GM23338 (cell line): ENCODE data around the gene AK2. TPM values are rescaled to one million over a fixed set of nuclear protein-coding genes. Genes with fewer than 3 reads are reported as not detected.

Experiments
- ATAC-seq: fragments of 200-7000 bp; cut with Tn5 transposase; 3 replicates; pipeline ENCODE4 v1.9.1; 2020
- DNase-seq: peaks from one replicate; pipeline ENCODE4 v3.0.0-alpha.2; 2015; ENCODE audit warnings: low spot score
- H2AFZ ChIP-seq: fragments of 200-600 bp; sonication (generic); 2 replicates; pipeline ENCODE4 v1.8.0; 2016; ENCODE audit warnings: antibody characterized with exemption, mild to moderate bottlenecking, moderate library complexity
- H3F3A ChIP-seq: fragments of 200-600 bp; sonication (generic); replicated peaks from 2 replicates; pipeline ENCODE4 v1.8.0; 2017; ENCODE audit warnings: antibody characterized with exemption, mixed run types, low read depth
- H3K27ac ChIP-seq: fragments of 200-600 bp; sonication (generic); 2 replicates; pipeline ENCODE4 v1.6.1; 2016; ENCODE audit warnings: low read depth
- H3K27me3 ChIP-seq: fragments of 200-600 bp; sonication (generic); 2 replicates; pipeline ENCODE4 v1.8.0; 2016; ENCODE audit warnings: mild to moderate bottlenecking, mixed run types, moderate library complexity; ENCODE audit not compliant: insufficient read depth
- H3K36me3 ChIP-seq: fragments of 200-600 bp; sonication (generic); 2 replicates; pipeline ENCODE4 v1.8.0; 2016; ENCODE audit warnings: mild to moderate bottlenecking; ENCODE audit not compliant: insufficient read depth
- H3K4me1 ChIP-seq: fragments of 200-600 bp; sonication (generic); 2 replicates; pipeline ENCODE4 v1.8.0; 2016; ENCODE audit warnings: mild to moderate bottlenecking, moderate library complexity; ENCODE audit not compliant: insufficient read depth
- H3K4me2 ChIP-seq: fragments of 200-600 bp; sonication (generic); 2 replicates; pipeline ENCODE4 v1.7.1; 2017; ENCODE audit warnings: mixed run types
- H3K4me3 ChIP-seq: fragments of 200-600 bp; sonication (generic); 2 replicates; pipeline ENCODE4 v1.6.1; 2016; ENCODE audit warnings: mixed run types
- H3K79me2 ChIP-seq: fragments of 200-600 bp; sonication (generic); replicated peaks from 2 replicates; pipeline ENCODE4 v1.8.0; 2017; ENCODE audit warnings: mild to moderate bottlenecking; ENCODE audit not compliant: insufficient read depth
- H3K9me2 ChIP-seq: fragments of 200-600 bp; sonication (generic); 2 replicates; pipeline ENCODE4 v1.8.0; 2017; ENCODE audit not compliant: insufficient read depth
- H4K20me1 ChIP-seq: fragments of 200-600 bp; sonication (generic); replicated peaks from 2 replicates; pipeline ENCODE4 v1.8.0; 2017; ENCODE audit warnings: mild to moderate bottlenecking; ENCODE audit not compliant: insufficient read depth
- H3K27ac Mint-ChIP-seq: 2 replicates; pipeline ENCODE4 v1.8.0; 2020; ENCODE audit warnings: inconsistent platforms, mild to moderate bottlenecking, moderate library complexity, mixed read lengths
- H3K27me3 Mint-ChIP-seq: 3 replicates; pipeline ENCODE4 v1.8.0; 2022; ENCODE audit warnings: low read depth, mild to moderate bottlenecking, moderate library complexity, mixed read lengths, inconsistent platforms; ENCODE audit not compliant: insufficient read depth, poor library complexity
- H3K36me3 Mint-ChIP-seq: 3 replicates; pipeline ENCODE4 v1.8.0; 2021; ENCODE audit warnings: low read depth, mild to moderate bottlenecking, inconsistent platforms, moderate library complexity, mixed read lengths
- H3K4me1 Mint-ChIP-seq: 3 replicates; pipeline ENCODE4 v1.8.0; 2020; ENCODE audit warnings: mild to moderate bottlenecking, inconsistent platforms, mixed read lengths
- H3K4me3 Mint-ChIP-seq: 3 replicates; pipeline ENCODE4 v1.8.0; 2021; ENCODE audit warnings: moderate library complexity, mild to moderate bottlenecking, inconsistent platforms, mixed read lengths
- H3K9me3 Mint-ChIP-seq: 3 replicates; pipeline ENCODE4 v1.8.0; 2020; ENCODE audit warnings: moderate library complexity, mild to moderate bottlenecking, inconsistent platforms, mixed read lengths
- CREB1 ChIP-seq: fragments of 250-450 bp; sonication (Bioruptor Pico); IDR thresholded peaks from 2 replicates; pipeline ENCODE4 v1.5.0; 2020; ENCODE audit warnings: low read depth, mild to moderate bottlenecking, moderate library complexity
- EZH2 ChIP-seq: fragments of 200-600 bp; sonication (generic); IDR thresholded peaks from one replicate; pipeline ENCODE4 v1.8.0; 2017; ENCODE audit warnings: antibody characterized with exemption, mild to moderate bottlenecking, low read depth; ENCODE audit not compliant: unreplicated experiment
- EZH2phosphoT487 ChIP-seq: fragments of 200-600 bp; sonication (generic); IDR thresholded peaks from one replicate; pipeline ENCODE4 v1.8.1; 2018; ENCODE audit warnings: antibody characterized with exemption; ENCODE audit not compliant: unreplicated experiment
- NANOG ChIP-seq: IDR thresholded peaks from 2 replicates; pipeline ENCODE4 v1.6.1; 2016; ENCODE audit warnings: antibody characterized with exemption, borderline replicate concordance
- POLR2AphosphoS5 ChIP-seq: IDR thresholded peaks from 2 replicates; pipeline ENCODE4 v1.6.1; 2016; ENCODE audit warnings: antibody characterized with exemption, low read depth
- STAT1 ChIP-seq: IDR thresholded peaks from one replicate; pipeline ENCODE4 v1.6.1; 2016; ENCODE audit warnings: antibody characterized with exemption; ENCODE audit not compliant: unreplicated experiment
- ZNF331 ChIP-seq: fragments of 250-450 bp; sonication (Bioruptor Pico); IDR thresholded peaks from 2 replicates; pipeline ENCODE4 v1.5.0; 2020; ENCODE audit warnings: low read depth, mild to moderate bottlenecking, moderate library complexity
- polyA plus RNA-seq: library from polyadenylated mRNA; unstranded; fragments of >200 nt; fragmentation: Nextera tagmentation; extraction: Ambion mirVana; gene quantifications from 2 replicates; pipeline ENCODE4 v1.2.1, GENCODE V29; 2016
- total RNA-seq: library from RNA; depleted of rRNA; stranded (reverse); fragments of >200 nt; shearing (Covaris generic); gene quantifications from 2 replicates; pipeline ENCODE4 v1.2.3, GENCODE V29; 2014
- TF ChIP-seq, protein P1 (sequence below): IDR thresholded peaks from one replicate; pipeline ENCODE4 v1.6.1; 2018; ENCODE audit warnings: antibody characterized with exemption; ENCODE audit not compliant: unreplicated experiment
- TF ChIP-seq, protein P2 (sequence below): IDR thresholded peaks from 2 replicates; pipeline ENCODE4 v1.6.1; 2016; ENCODE audit warnings: antibody characterized with exemption
- TF ChIP-seq, protein P3 (sequence below): fragments of 250-450 bp; sonication (Bioruptor Pico); IDR thresholded peaks from 2 replicates; pipeline ENCODE4 v1.5.0; 2020; ENCODE audit warnings: mild to moderate bottlenecking, moderate library complexity

Gene AK2
- total and polyA plus RNA-seq, 2 experiments from 2014 or later, result 125 to 142 TPM

DNA sequence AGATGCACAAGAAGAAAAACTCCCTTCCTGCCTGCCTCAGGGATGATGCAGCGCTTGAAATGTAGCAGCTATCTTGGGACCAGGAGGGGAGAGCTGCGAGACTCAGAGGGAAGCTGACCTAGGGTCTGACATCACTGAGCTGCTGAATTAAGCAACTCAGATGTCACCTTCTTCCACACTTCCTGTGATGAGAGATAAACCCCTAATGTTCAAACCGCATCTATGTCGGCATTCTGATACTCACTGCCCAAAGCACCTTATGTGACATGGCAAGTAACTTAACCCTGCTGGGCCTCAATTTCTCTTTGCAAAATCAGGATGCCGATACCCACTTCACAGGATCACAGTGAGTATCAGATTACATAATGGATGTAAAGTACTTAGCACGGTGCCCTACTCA lies 9.1 kb upstream of the AK2 start:
- TF ChIP-seq POLR2AphosphoS5 (no peak), NANOG (no peak), ZNF331 (CRISPR knock-in tag) (no peak), EZH2phosphoT487 (no peak)
- TF ChIP-seq, protein P1, sequence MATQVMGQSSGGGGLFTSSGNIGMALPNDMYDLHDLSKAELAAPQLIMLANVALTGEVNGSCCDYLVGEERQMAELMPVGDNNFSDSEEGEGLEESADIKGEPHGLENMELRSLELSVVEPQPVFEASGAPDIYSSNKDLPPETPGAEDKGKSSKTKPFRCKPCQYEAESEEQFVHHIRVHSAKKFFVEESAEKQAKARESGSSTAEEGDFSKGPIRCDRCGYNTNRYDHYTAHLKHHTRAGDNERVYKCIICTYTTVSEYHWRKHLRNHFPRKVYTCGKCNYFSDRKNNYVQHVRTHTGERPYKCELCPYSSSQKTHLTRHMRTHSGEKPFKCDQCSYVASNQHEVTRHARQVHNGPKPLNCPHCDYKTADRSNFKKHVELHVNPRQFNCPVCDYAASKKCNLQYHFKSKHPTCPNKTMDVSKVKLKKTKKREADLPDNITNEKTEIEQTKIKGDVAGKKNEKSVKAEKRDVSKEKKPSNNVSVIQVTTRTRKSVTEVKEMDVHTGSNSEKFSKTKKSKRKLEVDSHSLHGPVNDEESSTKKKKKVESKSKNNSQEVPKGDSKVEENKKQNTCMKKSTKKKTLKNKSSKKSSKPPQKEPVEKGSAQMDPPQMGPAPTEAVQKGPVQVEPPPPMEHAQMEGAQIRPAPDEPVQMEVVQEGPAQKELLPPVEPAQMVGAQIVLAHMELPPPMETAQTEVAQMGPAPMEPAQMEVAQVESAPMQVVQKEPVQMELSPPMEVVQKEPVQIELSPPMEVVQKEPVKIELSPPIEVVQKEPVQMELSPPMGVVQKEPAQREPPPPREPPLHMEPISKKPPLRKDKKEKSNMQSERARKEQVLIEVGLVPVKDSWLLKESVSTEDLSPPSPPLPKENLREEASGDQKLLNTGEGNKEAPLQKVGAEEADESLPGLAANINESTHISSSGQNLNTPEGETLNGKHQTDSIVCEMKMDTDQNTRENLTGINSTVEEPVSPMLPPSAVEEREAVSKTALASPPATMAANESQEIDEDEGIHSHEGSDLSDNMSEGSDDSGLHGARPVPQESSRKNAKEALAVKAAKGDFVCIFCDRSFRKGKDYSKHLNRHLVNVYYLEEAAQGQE, result no peak
- Mint-ChIP-seq H3K27me3 (no peaks in the 10 kb centered on the region), H3K27ac (no peak overlapping the region), H3K36me3 (peaks cover 7% of the 10 kb centered on the region), H3K9me3 (peaks cover 10% of the 10 kb centered on the region), H3K4me1 (peaks cover 12% of the 10 kb centered on the region; the same call in 2 of the 3 replicates), H3K4me3 (no peak overlapping the region)
- Histone ChIP-seq H4K20me1 (no peaks in the 10 kb centered on the region), H3K36me3 (no peaks in the 10 kb centered on the region), H3K4me3 (no peak overlapping the region), H3K4me1 (peaks cover 3% of the 10 kb centered on the region; the same call in 1 of the 2 replicates), H3K27me3 (no peaks in the 10 kb centered on the region), H3F3A (no peaks in the 10 kb centered on the region), H3K27ac (no peak overlapping the region), H3K9me2 (0 out of 2 replicates have a peak, but pooled peaks cover 5% of the 10 kb centered on the region), H3K79me2 (no peaks in the 10 kb centered on the region), H2AFZ (peak overlapping the region; percentile 86), H3K4me2 (no peak overlapping the region)
- DNase-seq, result no peak
- no peak for ATAC-seq

DNA sequence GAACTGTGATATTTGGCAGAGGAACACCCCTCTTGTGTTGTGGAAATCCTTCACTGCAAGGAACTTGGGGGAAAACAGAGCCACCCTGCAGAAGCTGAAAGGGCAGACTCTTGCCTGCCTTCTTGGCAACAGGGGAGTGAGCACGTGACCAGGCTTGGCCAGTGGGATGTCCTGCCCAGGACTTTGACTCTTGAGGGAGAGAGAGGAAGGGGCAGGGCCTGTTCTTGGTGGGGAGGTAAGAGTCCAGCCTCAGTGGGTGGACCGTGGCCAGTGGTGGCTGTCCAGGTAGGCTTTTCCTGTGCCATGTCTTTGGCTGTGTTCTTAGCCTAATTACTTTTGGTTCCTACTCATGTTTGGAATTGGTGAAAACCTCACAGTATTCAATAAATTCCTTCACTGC lies 8.6 kb upstream of the AK2 start:
- H3K36me3 ChIP-seq, result no peaks in the 10 kb centered on the region
- H3F3A ChIP-seq, result no peaks in the 10 kb centered on the region
- H3K27me3 ChIP-seq, result no peaks in the 10 kb centered on the region
- peaks cover 5% of the 10 kb centered on the region for H3K9me3 Mint-ChIP-seq
- no peak overlapping the region for H3K27ac ChIP-seq
- H3K4me2 ChIP-seq, result no peak overlapping the region
- no peaks in the 10 kb centered on the region for H3K27me3 Mint-ChIP-seq
- H3K4me3 Mint-ChIP-seq, result no peak overlapping the region
- H3K27ac Mint-ChIP-seq, result no peak overlapping the region
- 0 out of 2 replicates have a peak, but pooled peaks cover 5% of the 10 kb centered on the region for H3K9me2 ChIP-seq
- peak overlapping the region; percentile 86 for H2AFZ ChIP-seq
- H4K20me1 ChIP-seq, result no peaks in the 10 kb centered on the region
- no peak overlapping the region for H3K4me3 ChIP-seq
- H3K79me2 ChIP-seq, result no peaks in the 10 kb centered on the region
- H3K36me3 Mint-ChIP-seq, result peaks cover 1% of the 10 kb centered on the region
- H3K4me1 ChIP-seq, result peaks cover 3% of the 10 kb centered on the region; the same call in 1 of the 2 replicates
- DNase-seq (peak; percentile 24), ATAC-seq (peak; percentile 65)
- peaks cover 12% of the 10 kb centered on the region; the same call in 2 of the 3 replicates for H3K4me1 Mint-ChIP-seq
- TF ChIP-seq, protein P2, sequence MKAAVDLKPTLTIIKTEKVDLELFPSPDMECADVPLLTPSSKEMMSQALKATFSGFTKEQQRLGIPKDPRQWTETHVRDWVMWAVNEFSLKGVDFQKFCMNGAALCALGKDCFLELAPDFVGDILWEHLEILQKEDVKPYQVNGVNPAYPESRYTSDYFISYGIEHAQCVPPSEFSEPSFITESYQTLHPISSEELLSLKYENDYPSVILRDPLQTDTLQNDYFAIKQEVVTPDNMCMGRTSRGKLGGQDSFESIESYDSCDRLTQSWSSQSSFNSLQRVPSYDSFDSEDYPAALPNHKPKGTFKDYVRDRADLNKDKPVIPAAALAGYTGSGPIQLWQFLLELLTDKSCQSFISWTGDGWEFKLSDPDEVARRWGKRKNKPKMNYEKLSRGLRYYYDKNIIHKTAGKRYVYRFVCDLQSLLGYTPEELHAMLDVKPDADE, result no peak
- TF ChIP-seq CREB1 (CRISPR knock-in tag) (no peak), ZNF331 (CRISPR knock-in tag) (no peak), EZH2 (no peak), POLR2AphosphoS5 (no peak), STAT1 (no peak)
- TF ChIP-seq, protein P3, sequence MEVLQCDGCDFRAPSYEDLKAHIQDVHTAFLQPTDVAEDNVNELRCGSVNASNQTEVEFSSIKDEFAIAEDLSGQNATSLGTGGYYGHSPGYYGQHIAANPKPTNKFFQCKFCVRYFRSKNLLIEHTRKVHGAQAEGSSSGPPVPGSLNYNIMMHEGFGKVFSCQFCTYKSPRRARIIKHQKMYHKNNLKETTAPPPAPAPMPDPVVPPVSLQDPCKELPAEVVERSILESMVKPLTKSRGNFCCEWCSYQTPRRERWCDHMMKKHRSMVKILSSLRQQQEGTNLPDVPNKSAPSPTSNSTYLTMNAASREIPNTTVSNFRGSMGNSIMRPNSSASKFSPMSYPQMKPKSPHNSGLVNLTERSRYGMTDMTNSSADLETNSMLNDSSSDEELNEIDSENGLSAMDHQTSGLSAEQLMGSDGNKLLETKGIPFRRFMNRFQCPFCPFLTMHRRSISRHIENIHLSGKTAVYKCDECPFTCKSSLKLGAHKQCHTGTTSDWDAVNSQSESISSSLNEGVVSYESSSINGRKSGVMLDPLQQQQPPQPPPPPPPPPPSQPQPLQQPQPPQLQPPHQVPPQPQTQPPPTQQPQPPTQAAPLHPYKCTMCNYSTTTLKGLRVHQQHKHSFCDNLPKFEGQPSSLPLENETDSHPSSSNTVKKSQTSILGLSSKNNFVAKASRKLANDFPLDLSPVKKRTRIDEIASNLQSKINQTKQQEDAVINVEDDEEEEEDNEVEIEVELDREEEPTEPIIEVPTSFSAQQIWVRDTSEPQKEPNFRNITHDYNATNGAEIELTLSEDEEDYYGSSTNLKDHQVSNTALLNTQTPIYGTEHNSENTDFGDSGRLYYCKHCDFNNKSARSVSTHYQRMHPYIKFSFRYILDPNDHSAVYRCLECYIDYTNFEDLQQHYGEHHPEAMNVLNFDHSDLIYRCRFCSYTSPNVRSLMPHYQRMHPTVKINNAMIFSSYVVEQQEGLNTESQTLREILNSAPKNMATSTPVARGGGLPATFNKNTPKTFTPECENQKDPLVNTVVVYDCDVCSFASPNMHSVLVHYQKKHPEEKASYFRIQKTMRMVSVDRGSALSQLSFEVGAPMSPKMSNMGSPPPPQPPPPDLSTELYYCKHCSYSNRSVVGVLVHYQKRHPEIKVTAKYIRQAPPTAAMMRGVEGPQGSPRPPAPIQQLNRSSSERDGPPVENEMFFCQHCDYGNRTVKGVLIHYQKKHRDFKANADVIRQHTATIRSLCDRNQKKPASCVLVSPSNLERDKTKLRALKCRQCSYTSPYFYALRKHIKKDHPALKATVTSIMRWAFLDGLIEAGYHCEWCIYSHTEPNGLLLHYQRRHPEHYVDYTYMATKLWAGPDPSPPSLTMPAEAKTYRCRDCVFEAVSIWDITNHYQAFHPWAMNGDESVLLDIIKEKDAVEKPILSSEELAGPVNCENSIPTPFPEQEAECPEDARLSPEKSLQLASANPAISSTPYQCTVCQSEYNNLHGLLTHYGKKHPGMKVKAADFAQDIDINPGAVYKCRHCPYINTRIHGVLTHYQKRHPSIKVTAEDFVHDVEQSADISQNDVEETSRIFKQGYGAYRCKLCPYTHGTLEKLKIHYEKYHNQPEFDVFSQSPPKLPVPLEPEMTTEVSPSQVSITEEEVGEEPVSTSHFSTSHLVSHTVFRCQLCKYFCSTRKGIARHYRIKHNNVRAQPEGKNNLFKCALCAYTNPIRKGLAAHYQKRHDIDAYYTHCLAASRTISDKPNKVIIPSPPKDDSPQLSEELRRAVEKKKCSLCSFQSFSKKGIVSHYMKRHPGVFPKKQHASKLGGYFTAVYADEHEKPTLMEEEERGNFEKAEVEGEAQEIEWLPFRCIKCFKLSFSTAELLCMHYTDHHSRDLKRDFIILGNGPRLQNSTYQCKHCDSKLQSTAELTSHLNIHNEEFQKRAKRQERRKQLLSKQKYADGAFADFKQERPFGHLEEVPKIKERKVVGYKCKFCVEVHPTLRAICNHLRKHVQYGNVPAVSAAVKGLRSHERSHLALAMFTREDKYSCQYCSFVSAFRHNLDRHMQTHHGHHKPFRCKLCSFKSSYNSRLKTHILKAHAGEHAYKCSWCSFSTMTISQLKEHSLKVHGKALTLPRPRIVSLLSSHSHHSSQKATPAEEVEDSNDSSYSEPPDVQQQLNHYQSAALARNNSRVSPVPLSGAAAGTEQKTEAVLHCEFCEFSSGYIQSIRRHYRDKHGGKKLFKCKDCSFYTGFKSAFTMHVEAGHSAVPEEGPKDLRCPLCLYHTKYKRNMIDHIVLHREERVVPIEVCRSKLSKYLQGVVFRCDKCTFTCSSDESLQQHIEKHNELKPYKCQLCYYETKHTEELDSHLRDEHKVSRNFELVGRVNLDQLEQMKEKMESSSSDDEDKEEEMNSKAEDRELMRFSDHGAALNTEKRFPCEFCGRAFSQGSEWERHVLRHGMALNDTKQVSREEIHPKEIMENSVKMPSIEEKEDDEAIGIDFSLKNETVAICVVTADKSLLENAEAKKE (CRISPR knock-in tag), result no peak
